Fibroblast of mammary gland (primary cell): ENCODE measurements around the gene ACAD9.

ENCODE experiments used
- DNase-seq: peaks from one replicate; pipeline ENCODE4 v3.0.0-alpha.2; 2010; ENCODE audit warnings: low read depth
- H3K4me3 ChIP-seq: 2 replicates; pipeline ENCODE4 v1.5.1; 2011; ENCODE audit warnings: low read depth, mild to moderate bottlenecking, low read length, moderate library complexity; ENCODE audit not compliant: control insufficient read depth
- CTCF ChIP-seq: conservative IDR thresholded peaks from 2 replicates; pipeline ENCODE4 v1.5.1; 2011; ENCODE audit warnings: low read depth, low read length, inconsistent platforms; ENCODE audit not compliant: control insufficient read depth, insufficient read depth

Gene ACAD9

GRCh38 chr3:128902426-128902825 is 23.0 kb downstream of the ACAD9 start:
- no peak for DNase-seq
- TF ChIP-seq CTCF: no peak
- H3K4me3 ChIP-seq: no peak overlapping the region

GRCh38 chr3:128903501-128903900 is 24.1 kb downstream of the ACAD9 start:
- DNase-seq: no peak
- no peak overlapping the region for H3K4me3 ChIP-seq
- TF ChIP-seq CTCF: no peak

GRCh38 chr3:128906031-128906803 is 26.8 kb downstream of the ACAD9 start:
- H3K4me3 ChIP-seq: no peak overlapping the region

GRCh38 chr3:128906804-128907525 is 27.5 kb downstream of the ACAD9 start:
- DNase-seq: no peak

More at GRCh38 chr3:128906031-128906803, 26.8 kb downstream of the ACAD9 start:
- no peak for TF ChIP-seq CTCF
- no peak for DNase-seq

GRCh38 chr3:128907706-128908445 is 28.5 kb downstream of the ACAD9 start:
- TF ChIP-seq CTCF: no peak
- no peak for DNase-seq
- H3K4me3 ChIP-seq: no peak overlapping the region

More at GRCh38 chr3:128906804-128907525, 27.5 kb downstream of the ACAD9 start:
- TF ChIP-seq CTCF: no peak
- H3K4me3 ChIP-seq: no peak overlapping the region

GRCh38 chr3:128908951-128909350 is 29.5 kb downstream of the ACAD9 start:
- H3K4me3 ChIP-seq: no peak overlapping the region
- TF ChIP-seq CTCF: no peak
- no peak for DNase-seq
